Stimulated activated effector memory CD8-positive, alpha-beta T cell treated with anti-CD3 and anti-CD28 coated beads, Interleukin-12 subunit alpha, Interleukin-12 subunit beta, amount 100 ng/mL, for 72 hours (primary cell): ENCODE data around the gene STK24.

Experiments
- ATAC-seq: fragments of 150-1000 bp; cut with Tn5 transposase; 2 replicates; pipeline ENCODE4 v1.10.0; 2021
- DNase-seq, 2 donors: peaks; one replicate each; pipeline ENCODE4 v3.0.0; 2021 to 2022; ENCODE audit warnings: low spot score in 2 of 2
- H3K27ac Mint-ChIP-seq: one replicate; pipeline ENCODE4 v1.8.0; 2022; ENCODE audit warnings: mild to moderate bottlenecking, mixed read lengths
- H3K36me3 Mint-ChIP-seq: one replicate; pipeline ENCODE4 v1.8.0; 2022; ENCODE audit warnings: mild to moderate bottlenecking, mixed read lengths
- H3K4me1 Mint-ChIP-seq: one replicate; pipeline ENCODE4 v1.8.0; 2022; ENCODE audit warnings: mixed read lengths
- H3K4me3 Mint-ChIP-seq: one replicate; pipeline ENCODE4 v1.8.0; 2022; ENCODE audit warnings: mild to moderate bottlenecking, mixed read lengths
- H3K9me3 Mint-ChIP-seq: one replicate; pipeline ENCODE4 v1.8.0; 2022; ENCODE audit warnings: mixed read lengths

Gene STK24

GRCh38 chr13:98436233-98436910 is 140.5 kb downstream of the STK24 start:
- Mint-ChIP-seq H3K4me1 (no peaks in the 10 kb centered on the region), H3K27ac (no peak overlapping the region), H3K4me3 (no peak overlapping the region), H3K36me3 (no peaks in the 10 kb centered on the region), H3K9me3 (no peaks in the 10 kb centered on the region)
- ATAC-seq (no peak), DNase-seq (no peak)

GRCh38 chr13:98435376-98435775 is 141.5 kb downstream of the STK24 start:
- Mint-ChIP-seq H3K36me3 (no peaks in the 10 kb centered on the region), H3K4me1 (no peaks in the 10 kb centered on the region), H3K4me3 (no peak overlapping the region), H3K27ac (no peak overlapping the region), H3K9me3 (no peaks in the 10 kb centered on the region)
- DNase-seq = no peak
- ATAC-seq = no peak

DNA sequence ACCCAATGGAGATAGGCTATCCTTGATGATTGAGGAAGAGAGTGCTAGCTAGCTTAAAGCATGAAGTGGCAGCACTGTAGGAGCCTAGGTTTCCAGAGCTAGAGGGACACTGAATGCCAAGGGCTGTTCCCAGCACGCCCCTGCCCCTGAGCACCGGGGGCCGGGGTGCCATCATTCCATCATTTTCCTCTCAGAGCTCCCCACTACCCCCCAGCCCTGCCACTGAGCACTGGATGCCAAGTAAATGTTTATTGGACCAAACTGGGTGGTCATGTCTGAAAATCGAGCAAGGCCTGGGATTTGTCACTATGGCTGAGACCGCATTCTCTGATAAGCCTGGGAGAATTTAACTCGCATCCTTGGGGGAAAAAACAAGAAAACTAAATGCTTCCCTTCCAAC is 142.8 kb downstream of the STK24 start:
- no peak overlapping the region for H3K27ac Mint-ChIP-seq
- H3K36me3 Mint-ChIP-seq = no peaks in the 10 kb centered on the region
- H3K4me3 Mint-ChIP-seq = no peak overlapping the region
- ATAC-seq = no peak
- DNase-seq = no peak
- H3K9me3 Mint-ChIP-seq = no peaks in the 10 kb centered on the region
- no peaks in the 10 kb centered on the region for H3K4me1 Mint-ChIP-seq

GRCh38 chr13:98433654-98434053 is 143.3 kb downstream of the STK24 start:
- H3K9me3 Mint-ChIP-seq = no peaks in the 10 kb centered on the region
- H3K4me3 Mint-ChIP-seq = no peak overlapping the region
- no peak for DNase-seq
- H3K36me3 Mint-ChIP-seq = no peaks in the 10 kb centered on the region
- no peaks in the 10 kb centered on the region for H3K4me1 Mint-ChIP-seq
- H3K27ac Mint-ChIP-seq = no peak overlapping the region
- no peak for ATAC-seq

GRCh38 chr13:98432638-98433037 is 144.3 kb downstream of the STK24 start:
- Mint-ChIP-seq H3K36me3 (no peaks in the 10 kb centered on the region), H3K9me3 (no peaks in the 10 kb centered on the region), H3K4me3 (no peak overlapping the region), H3K27ac (no peak overlapping the region), H3K4me1 (no peaks in the 10 kb centered on the region)
- no peak for DNase-seq
- no peak for ATAC-seq

DNA sequence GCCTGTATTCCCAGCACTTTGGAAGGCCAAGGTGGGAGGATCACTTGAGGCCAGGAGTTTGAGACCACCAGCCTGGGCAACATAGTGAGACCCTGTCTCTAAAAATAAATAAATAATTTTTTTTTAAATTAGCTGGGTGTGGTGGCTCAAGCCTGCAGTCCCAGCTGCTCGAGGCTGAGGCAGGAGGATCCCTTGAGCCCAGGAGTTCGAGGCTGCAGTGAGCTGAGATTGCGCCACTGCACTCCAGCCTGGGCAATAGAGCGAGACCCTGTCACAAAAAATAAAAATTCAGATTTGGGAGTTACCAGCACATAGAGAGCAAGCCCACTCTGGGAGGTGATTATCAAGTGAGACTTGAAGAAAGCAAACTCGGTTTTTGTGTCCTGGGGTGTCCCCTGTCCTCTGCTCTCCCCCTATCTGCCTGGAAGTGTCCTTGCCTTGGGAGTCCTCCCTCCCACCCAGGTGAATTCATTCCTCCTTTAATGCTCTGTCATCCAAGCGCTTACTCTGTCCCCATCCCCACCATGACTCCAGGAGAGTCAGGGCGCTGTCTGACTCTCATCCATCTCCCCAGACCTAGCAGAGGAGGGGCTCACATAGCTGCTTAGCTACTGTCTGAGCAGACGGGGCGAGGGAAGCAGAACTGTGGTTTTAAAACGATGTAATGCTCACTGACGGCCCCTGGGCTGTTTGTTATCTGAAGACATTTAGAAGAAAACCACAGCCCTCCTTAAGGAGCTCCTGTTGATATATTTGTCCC is 146.8 kb downstream of the STK24 start:
- H3K4me3 Mint-ChIP-seq = no peak overlapping the region
- no peak overlapping the region for H3K27ac Mint-ChIP-seq
- DNase-seq (no peak), ATAC-seq (no peak)
- no peaks in the 10 kb centered on the region for H3K36me3 Mint-ChIP-seq
- no peaks in the 10 kb centered on the region for H3K4me1 Mint-ChIP-seq
- no peaks in the 10 kb centered on the region for H3K9me3 Mint-ChIP-seq

DNA sequence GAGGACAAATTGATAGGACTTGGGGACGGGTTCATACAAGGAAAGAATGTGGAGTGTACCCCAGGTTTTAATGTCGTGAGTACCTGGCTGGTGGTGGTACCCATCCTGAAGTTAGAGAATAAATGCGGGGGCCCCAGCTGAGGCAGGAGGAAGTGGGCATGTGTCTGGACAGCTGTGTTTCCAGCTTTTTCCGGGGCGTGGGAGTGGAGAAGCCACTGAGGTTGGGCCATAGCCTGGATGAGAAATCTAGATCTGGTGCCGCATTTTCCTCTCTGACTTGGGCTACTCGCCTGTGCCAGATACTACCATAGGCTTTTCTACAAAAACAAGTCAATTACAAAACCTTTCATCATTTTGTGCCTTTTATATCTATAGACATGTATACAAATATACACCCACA is 147.4 kb downstream of the STK24 start:
- ATAC-seq (no peak), DNase-seq (no peak)
- Mint-ChIP-seq H3K9me3 (no peaks in the 10 kb centered on the region), H3K4me1 (no peaks in the 10 kb centered on the region), H3K27ac (no peak overlapping the region), H3K36me3 (no peaks in the 10 kb centered on the region), H3K4me3 (no peak overlapping the region)

DNA sequence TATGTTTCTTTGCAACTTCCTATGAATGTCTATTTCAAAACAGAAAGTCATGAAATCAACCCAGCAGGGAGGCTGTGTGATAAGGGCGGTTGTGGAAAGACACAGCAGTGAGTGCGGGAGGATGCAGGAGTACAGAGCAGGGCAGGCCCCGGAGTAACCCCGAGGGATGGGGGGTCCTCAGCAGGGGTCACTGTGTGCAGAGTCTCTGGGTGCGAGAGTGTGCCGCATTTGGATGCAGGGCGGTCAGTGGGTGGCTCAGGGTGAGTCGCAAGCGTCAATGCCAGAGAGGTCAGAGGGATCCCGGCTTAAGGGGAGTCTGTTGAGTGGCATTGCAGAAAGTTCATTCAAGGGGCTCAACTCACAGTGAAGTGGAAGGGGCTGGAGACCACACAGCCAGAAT is 147.8 kb downstream of the STK24 start:
- Mint-ChIP-seq H3K9me3 (no peaks in the 10 kb centered on the region), H3K36me3 (no peaks in the 10 kb centered on the region), H3K4me1 (no peaks in the 10 kb centered on the region), H3K4me3 (no peak overlapping the region), H3K27ac (no peak overlapping the region)
- DNase-seq (no peak), ATAC-seq (no peak)

GRCh38 chr13:98428256-98428966 is 148.5 kb downstream of the STK24 start:
- Mint-ChIP-seq H3K9me3 (no peaks in the 10 kb centered on the region), H3K4me3 (no peak overlapping the region), H3K36me3 (no peaks in the 10 kb centered on the region), H3K27ac (no peak overlapping the region), H3K4me1 (no peaks in the 10 kb centered on the region)
- DNase-seq (no peak), ATAC-seq (peak; percentile 6)

DNA sequence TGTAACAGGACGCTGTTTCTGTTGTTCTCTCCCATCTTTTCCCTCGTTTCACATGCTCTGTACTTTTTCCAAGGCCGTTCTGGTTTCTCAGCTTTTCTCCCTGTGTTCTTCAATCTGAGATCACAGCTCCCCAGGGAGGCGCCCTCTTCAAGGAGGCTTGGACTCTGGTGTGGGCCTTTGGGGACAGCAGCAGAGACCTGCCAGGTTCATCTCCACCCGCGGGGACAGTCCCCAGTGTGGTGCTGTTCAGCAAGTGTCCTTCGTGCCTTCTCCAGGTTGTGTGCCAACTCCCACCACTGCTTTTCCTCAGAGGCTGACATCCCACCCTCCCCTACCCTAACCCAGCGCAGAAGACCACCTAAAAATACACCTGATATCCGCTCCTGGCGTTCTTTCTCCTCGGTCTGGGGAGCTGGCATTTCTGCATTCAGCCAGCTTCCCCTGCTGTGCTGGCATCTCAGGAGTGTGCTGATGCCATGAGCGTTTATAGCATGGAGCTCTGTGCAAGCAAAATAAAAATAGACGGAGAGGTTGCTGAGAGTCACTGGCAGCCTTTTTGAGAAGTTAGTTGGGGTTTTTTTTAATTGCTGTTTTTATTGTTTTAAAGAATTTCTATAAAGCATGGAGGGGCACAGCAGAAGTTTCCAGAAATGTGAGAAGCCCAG is 149.4 kb downstream of the STK24 start:
- Mint-ChIP-seq H3K36me3 (no peaks in the 10 kb centered on the region), H3K9me3 (no peaks in the 10 kb centered on the region), H3K27ac (no peak overlapping the region), H3K4me1 (no peaks in the 10 kb centered on the region), H3K4me3 (no peak overlapping the region)
- DNase-seq (no peak), ATAC-seq (no peak)

GRCh38 chr13:98423417-98423816 is 153.5 kb downstream of the STK24 start:
- DNase-seq (no peak), ATAC-seq (no peak)
- Mint-ChIP-seq H3K27ac (no peak overlapping the region), H3K9me3 (no peaks in the 10 kb centered on the region), H3K36me3 (no peaks in the 10 kb centered on the region), H3K4me1 (no peaks in the 10 kb centered on the region), H3K4me3 (no peak overlapping the region)

DNA sequence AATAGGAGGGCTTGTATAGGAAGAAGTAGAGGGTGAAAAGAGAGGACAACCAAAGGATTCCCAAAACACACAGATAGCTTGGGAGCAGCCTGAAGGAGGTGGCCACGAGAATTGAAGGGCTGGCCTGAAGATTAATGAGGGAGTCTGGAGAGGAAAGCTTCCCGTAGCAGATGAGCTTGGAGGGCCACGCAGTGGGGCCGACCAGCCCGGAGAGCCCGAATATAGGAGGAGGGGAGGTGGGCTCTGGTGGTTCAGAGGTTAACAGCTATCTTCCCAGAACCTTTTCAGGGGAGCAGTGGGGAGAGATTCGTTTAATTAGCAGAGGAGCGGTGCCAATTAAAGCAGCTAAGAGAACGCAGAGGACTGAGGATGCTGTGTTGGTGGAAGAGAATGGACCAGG is 154.9 kb downstream of the STK24 start:
- Mint-ChIP-seq H3K9me3 (peaks cover 2% of the 10 kb centered on the region), H3K4me1 (no peaks in the 10 kb centered on the region), H3K27ac (no peak overlapping the region), H3K4me3 (no peak overlapping the region), H3K36me3 (no peaks in the 10 kb centered on the region)
- ATAC-seq (no peak), DNase-seq (no peak)

GRCh38 chr13:98420554-98421175 is 156.2 kb downstream of the STK24 start:
- DNase-seq = no peak
- no peaks in the 10 kb centered on the region for H3K4me1 Mint-ChIP-seq
- H3K36me3 Mint-ChIP-seq = no peaks in the 10 kb centered on the region
- no peak overlapping the region for H3K4me3 Mint-ChIP-seq
- no peak overlapping the region for H3K27ac Mint-ChIP-seq
- H3K9me3 Mint-ChIP-seq = peaks cover 5% of the 10 kb centered on the region
- ATAC-seq = no peak

- DNase-seq = no peak
- Mint-ChIP-seq H3K9me3 (peaks cover 5% of the 10 kb centered on the region), H3K36me3 (no peaks in the 10 kb centered on the region), H3K27ac (no peak overlapping the region), H3K4me3 (no peak overlapping the region), H3K4me1 (no peaks in the 10 kb centered on the region)
- no peak for ATAC-seq
Observed at GRCh38 chr13:98419786-98420553, 156.9 kb downstream of the STK24 start.
